ENCODE results near the gene ADSS1.

The ADSS1 gene

DNA sequence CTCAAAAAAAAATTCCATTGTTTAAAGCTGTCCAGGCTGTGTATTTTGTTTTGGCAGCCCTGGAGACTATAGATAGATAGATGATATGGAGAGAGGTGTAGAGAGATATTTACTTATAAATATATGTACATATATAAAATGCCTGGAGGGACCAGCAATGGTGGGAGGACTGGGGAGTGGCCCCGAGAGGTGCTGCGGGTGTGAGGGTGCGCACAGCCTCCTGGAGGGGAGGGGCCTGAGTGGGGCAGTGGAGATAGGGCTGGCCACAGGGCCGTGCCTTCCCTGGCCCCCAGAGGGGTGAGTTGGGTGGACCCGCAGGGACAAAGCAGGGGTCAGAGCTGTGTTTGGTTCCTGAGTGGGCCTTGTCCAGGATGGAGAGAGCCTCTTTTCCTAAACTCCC lies 6.5 kb downstream of the ADSS1 start:
- no peaks in the 10 kb centered on the region for H3K36me3 ChIP-seq
- no peak overlapping the region for H3K4me3 ChIP-seq (ENCODE audit: low read depth in 1 of 2, low read length in 1 of 2)
- H3K27ac ChIP-seq = no peak overlapping the region
- TF ChIP-seq, protein P1, sequence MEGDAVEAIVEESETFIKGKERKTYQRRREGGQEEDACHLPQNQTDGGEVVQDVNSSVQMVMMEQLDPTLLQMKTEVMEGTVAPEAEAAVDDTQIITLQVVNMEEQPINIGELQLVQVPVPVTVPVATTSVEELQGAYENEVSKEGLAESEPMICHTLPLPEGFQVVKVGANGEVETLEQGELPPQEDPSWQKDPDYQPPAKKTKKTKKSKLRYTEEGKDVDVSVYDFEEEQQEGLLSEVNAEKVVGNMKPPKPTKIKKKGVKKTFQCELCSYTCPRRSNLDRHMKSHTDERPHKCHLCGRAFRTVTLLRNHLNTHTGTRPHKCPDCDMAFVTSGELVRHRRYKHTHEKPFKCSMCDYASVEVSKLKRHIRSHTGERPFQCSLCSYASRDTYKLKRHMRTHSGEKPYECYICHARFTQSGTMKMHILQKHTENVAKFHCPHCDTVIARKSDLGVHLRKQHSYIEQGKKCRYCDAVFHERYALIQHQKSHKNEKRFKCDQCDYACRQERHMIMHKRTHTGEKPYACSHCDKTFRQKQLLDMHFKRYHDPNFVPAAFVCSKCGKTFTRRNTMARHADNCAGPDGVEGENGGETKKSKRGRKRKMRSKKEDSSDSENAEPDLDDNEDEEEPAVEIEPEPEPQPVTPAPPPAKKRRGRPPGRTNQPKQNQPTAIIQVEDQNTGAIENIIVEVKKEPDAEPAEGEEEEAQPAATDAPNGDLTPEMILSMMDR (IDR thresholded peaks at IDR 0.05) = no peak
- H3K9me3 ChIP-seq = no peaks in the 10 kb centered on the region
- H3K4me1 ChIP-seq (ENCODE audit: control insufficient read depth in 1 of 2, insufficient read depth in 1 of 2, low read depth in 1 of 2, low read length in 1 of 2) = no peaks in the 10 kb centered on the region
- peaks cover 13% of the 10 kb centered on the region for H3K27me3 ChIP-seq

DNA sequence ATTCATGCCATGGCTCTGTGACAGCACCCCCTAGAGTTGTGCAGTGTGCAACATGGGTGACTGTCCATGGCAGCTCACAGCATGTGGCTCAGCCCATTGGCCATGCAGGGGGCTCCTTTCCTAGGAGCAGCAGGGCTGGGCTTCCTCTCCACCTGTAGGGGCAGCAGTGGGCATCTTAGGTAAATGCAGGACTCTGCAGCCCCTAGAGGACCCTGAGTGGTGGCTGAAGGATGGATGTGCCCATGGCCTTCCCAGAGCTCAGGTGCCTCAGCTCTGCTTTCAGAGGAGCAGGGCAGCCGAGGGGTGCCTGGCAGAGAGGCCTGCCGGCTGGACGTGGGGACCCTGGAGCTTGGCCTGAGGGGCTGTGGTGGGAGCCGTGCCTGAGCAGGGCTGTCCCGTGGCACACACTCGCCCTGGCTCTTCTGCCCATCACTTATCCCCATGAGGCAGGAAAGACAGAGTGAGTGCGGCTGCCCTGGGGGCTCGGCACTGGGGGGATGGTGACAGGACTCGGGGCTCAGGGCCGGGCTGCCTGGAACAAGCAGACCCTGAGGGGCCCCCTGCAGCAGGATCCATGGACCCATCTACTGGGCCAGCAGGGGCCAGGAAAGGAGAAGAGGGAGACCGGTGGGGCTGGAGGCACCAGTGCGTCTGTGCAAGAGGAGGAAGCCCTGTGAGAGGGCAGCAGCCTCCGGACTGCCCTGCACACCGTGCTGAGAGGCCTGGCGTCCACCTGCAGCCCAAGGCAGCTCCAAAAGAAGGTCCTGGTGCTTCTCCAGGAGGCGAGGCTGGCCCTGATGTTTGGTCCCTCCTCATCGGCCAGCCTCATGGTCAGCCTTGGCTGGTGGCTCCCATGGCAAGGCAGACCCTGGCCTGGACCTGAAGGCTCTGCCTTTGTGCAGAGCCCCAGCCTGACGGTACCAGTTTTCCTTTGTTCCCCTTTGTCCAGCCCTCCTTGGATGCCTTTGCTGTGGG lies 7.6 kb downstream of the ADSS1 start:
- H3K36me3 ChIP-seq = no peaks in the 10 kb centered on the region
- peaks cover 5 to 7% of the 10 kb centered on the region in 2 experiments for H3K4me1 ChIP-seq (ENCODE audit: control insufficient read depth in 1 of 2, insufficient read depth in 1 of 2, low read depth in 1 of 2, low read length in 1 of 2)
- H3K27ac ChIP-seq = no peak overlapping the region
- TF ChIP-seq, protein P1 (IDR thresholded peaks at IDR 0.05) = no peak
- no peaks in the 10 kb centered on the region for H3K9me3 ChIP-seq
- H3K27me3 ChIP-seq = peaks cover 7% of the 10 kb centered on the region
- H3K4me3 ChIP-seq (ENCODE audit: low read depth in 1 of 2, low read length in 1 of 2) = no peak overlapping the region

DNA sequence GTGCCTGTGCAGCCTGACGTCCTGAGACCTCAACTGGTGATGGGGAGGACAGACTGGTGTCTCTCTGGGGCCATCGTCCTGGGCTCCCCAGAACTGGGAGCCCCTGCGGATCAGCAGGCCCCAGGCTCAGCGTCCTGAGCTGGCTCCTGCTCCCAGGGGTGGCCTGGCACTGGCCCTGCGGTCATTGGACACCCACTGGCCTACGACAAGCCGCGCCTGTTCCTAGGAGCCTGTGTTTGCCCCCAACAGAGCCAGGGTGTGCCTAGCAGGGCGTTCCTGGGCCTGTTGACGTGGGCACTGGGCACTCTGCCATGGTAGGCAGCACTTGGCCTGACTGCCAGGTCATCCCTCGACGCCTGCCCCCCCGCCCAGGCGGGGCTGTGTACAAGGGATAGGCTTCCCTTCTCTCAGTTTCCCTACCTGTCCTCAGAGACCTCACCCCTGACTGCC lies 8.4 kb downstream of the ADSS1 start:
- Histone ChIP-seq H3K27me3 (peaks cover 7% of the 10 kb centered on the region), H3K9me3 (no peaks in the 10 kb centered on the region), H3K36me3 (no peaks in the 10 kb centered on the region), H3K27ac (no peak overlapping the region), H3K4me1 (ENCODE audit: control insufficient read depth in 1 of 2, insufficient read depth in 1 of 2, low read depth in 1 of 2, low read length in 1 of 2) (peaks cover 5 to 7% of the 10 kb centered on the region in 2 experiments), H3K4me3 (ENCODE audit: low read depth in 1 of 2, low read length in 1 of 2) (no peak overlapping the region)
- TF ChIP-seq, protein P1 (IDR thresholded peaks at IDR 0.05) = no peak

DNA sequence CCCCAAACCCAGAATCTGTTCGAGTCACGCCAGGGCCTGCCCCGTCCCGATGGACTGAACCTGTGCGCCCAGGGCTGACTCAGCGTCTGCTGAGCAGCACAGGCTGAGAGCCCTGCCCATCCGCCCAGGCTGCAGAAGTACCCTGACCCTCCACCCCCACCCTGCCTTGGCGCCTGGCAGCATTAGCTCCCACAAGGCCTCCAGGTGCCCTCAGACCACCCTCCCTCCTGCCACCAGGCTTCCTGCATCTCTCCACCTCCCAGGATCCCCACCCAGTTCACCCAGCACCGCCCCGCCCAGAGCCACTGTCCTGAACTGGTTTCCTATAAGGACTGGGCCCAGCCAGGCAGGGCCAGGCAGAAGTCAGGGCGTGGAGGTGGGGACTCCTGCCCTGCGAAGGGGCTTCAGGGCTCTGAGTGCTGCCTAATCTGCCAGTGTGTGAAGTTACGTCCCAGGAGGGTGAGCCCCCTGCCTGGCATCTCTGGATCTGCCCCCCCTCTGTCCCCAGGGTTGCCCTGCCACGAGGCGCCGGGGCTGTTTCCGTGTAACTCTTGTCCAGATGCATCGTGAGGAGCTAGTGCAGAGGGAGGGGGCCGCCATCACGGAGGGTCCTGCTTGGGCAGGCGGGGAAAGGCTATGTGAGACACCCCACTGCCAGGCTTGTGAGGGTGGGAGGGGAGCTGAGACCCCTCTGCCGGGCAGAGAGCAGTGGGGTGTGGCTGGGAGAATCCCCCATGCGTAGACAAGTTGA lies 9.1 kb downstream of the ADSS1 start:
- no peaks in the 10 kb centered on the region for H3K36me3 ChIP-seq
- H3K4me3 ChIP-seq (ENCODE audit: low read depth in 1 of 2, low read length in 1 of 2) = no peak overlapping the region
- H3K9me3 ChIP-seq = no peaks in the 10 kb centered on the region
- TF ChIP-seq, protein P1 (IDR thresholded peaks at IDR 0.05) = no peak
- no peak overlapping the region for H3K27ac ChIP-seq
- peaks cover 5 to 7% of the 10 kb centered on the region in 2 experiments for H3K4me1 ChIP-seq (ENCODE audit: control insufficient read depth in 1 of 2, insufficient read depth in 1 of 2, low read depth in 1 of 2, low read length in 1 of 2)
- H3K27me3 ChIP-seq = peaks cover under 1% of the 10 kb centered on the region

DNA sequence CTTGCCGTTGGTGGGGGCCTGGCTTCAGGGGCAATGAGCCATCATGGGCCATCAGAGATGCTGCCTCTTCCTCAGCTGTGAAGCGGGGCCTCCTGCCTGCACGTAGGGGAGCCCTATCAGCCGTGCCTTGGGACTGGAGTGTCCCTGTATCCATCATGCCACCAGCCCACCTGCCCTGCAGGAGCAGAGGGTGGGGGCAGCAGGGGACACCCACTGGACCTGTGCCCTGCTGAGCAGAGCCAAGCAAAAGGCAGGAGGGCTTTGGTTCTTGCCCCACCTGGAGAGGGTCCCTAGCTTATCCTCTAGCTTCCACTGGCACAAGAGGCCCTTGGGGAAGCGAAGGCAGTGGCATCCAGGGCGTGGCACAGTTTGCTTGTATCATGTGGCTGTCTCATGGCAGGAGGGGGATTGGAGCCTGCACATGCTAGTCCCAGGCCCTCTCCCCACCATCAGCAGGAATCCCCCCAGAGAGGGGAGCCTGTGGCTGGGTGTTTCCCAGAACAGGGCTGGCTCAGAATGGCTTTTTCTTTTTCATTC lies 10.1 kb downstream of the ADSS1 start:
- Histone ChIP-seq H3K27me3 (no peaks in the 10 kb centered on the region), H3K27ac (no peak overlapping the region), H3K9me3 (no peaks in the 10 kb centered on the region), H3K36me3 (no peaks in the 10 kb centered on the region), H3K4me3 (ENCODE audit: low read depth in 1 of 2, low read length in 1 of 2) (no peak overlapping the region), H3K4me1 (ENCODE audit: control insufficient read depth in 1 of 2, insufficient read depth in 1 of 2, low read depth in 1 of 2, low read length in 1 of 2) (peaks cover 5 to 7% of the 10 kb centered on the region in 2 experiments)
- TF ChIP-seq, protein P1 (IDR thresholded peaks at IDR 0.05) = no peak
